Activated naive CD8-positive, alpha-beta T cell treated with anti-CD3 and anti-CD28 coated beads, Interleukin-2, amount 10 ng/mL, durations not matched to agents 7 days and 5 days (primary cell): Measurements from ENCODE around the gene ST3GAL6. TPM values are rescaled to one million over a fixed set of nuclear protein-coding genes. Genes with fewer than 3 reads are reported as not detected.
A peak's percentile ranks its signal among the peaks of the same experiment; 100 is the strongest.

Source experiments
- ATAC-seq: fragments of 150-1000 bp; cut with Tn5 transposase; one replicate; pipeline ENCODE4 v1.10.0; 2021; ENCODE audit warnings: low read depth, moderate library complexity
- POLR2A ChIA-PET: fragments of 350-600 bp; sonication (Branson Sonifier 250); formaldehyde crosslinking; loops from one replicate; lab custom pipeline; 2021; ENCODE audit warnings: antibody characterized with exemption; lab: Charles Lee
- DNase-seq: peaks from one replicate; pipeline ENCODE4 v3.0.0; 2021
- H3K27ac Mint-ChIP-seq: one replicate; pipeline ENCODE4 v1.8.0; 2022; ENCODE audit warnings: mild to moderate bottlenecking, mixed read lengths
- H3K27me3 Mint-ChIP-seq: one replicate; pipeline ENCODE4 v1.8.0; 2022; ENCODE audit warnings: mild to moderate bottlenecking, moderate library complexity, mixed read lengths
- H3K36me3 Mint-ChIP-seq: one replicate; pipeline ENCODE4 v1.8.0; 2021; ENCODE audit warnings: mild to moderate bottlenecking, mixed read lengths
- H3K4me1 Mint-ChIP-seq: one replicate; pipeline ENCODE4 v1.8.0; 2021; ENCODE audit warnings: mixed read lengths
- H3K4me3 Mint-ChIP-seq: one replicate; pipeline ENCODE4 v1.8.0; 2022; ENCODE audit warnings: mild to moderate bottlenecking, moderate library complexity, mixed read lengths
- H3K9me3 Mint-ChIP-seq: one replicate; pipeline ENCODE4 v1.8.0; 2021; ENCODE audit warnings: mixed read lengths
- total RNA-seq, 2 experiments: library from RNA; stranded (reverse); gene quantifications; one replicate each; pipeline ENCODE4 v1.2.3, GENCODE V29; 2021

ST3GAL6 gene
- total RNA-seq, 2 experiments from 2014 or later, result 0.62 to 0.69 TPM

DNA sequence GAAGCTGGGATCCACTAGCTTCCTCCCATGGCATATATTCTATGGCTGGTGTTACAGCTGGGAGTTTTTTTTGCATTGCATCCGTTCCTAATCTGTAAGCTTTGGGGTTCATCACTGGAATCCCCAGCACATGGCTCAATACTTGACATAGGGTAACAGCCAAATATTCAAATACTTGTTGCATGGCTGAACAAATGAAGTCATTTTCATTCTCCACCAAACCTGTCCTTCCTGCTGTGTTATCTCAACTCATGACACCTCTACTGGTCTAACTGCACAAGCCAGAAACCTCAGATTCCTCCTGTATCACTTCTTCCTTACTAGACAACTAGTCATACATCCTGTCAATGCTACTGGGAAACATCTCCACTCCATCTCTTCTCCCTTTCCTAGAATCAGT is 43.4 kb downstream of the ST3GAL6 start:
- no peak overlapping the region for H3K27ac Mint-ChIP-seq
- ATAC-seq (no peak), DNase-seq (no peak)
- H3K27me3 Mint-ChIP-seq, result no peaks in the 10 kb centered on the region
- H3K4me3 Mint-ChIP-seq, result no peak overlapping the region
- POLR2A ChIA-PET, result no interaction called here
- no peaks in the 10 kb centered on the region for H3K9me3 Mint-ChIP-seq
- H3K36me3 Mint-ChIP-seq, result no peaks in the 10 kb centered on the region
- no peaks in the 10 kb centered on the region for H3K4me1 Mint-ChIP-seq

DNA sequence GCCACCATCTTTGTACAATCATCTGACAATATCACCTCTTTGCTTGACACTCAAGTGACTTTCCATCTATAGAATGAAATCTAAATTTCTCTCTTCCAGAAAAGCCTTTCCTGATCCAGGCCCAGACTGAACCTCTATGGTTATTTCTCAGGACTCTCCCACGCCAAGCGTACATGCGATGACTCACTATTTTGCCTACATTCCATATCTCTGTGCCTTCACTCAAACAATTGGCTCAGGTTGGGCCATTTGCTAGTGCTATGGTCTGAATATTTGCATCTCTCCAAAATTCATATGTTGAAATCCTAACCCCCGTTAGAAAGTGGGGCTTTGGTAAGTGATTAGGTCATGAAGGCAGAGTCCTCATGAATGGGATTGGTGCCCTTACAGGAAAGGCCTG is 43.9 kb downstream of the ST3GAL6 start:
- Mint-ChIP-seq H3K9me3 (no peaks in the 10 kb centered on the region), H3K4me3 (no peak overlapping the region), H3K27ac (no peak overlapping the region), H3K27me3 (no peaks in the 10 kb centered on the region), H3K4me1 (no peaks in the 10 kb centered on the region), H3K36me3 (no peaks in the 10 kb centered on the region)
- ATAC-seq (no peak), DNase-seq (no peak)
- POLR2A ChIA-PET, result no interaction called here

DNA sequence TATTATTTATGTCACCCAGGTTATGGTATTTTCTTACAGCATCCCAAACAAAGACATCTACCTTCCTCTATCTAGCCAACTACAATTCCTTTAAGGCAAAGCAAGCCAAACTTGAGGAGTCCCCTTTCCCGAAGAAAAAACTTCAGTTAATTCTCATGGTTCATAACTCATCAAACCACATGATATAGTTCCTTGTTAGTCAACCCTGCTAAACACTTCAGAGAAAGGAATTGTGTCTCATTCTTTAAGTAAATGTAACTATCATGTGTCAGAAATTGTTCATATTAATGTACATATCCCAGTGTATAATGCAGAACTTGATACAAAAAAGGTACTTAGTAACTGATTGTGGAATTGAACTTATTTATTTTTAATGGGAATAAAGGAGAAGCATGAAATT is 44.4 kb downstream of the ST3GAL6 start:
- Mint-ChIP-seq H3K4me3 (no peak overlapping the region), H3K27ac (no peak overlapping the region), H3K4me1 (no peaks in the 10 kb centered on the region), H3K9me3 (no peaks in the 10 kb centered on the region), H3K36me3 (no peaks in the 10 kb centered on the region), H3K27me3 (no peaks in the 10 kb centered on the region)
- ATAC-seq (no peak), DNase-seq (no peak)
- POLR2A ChIA-PET, result no interaction called here

DNA sequence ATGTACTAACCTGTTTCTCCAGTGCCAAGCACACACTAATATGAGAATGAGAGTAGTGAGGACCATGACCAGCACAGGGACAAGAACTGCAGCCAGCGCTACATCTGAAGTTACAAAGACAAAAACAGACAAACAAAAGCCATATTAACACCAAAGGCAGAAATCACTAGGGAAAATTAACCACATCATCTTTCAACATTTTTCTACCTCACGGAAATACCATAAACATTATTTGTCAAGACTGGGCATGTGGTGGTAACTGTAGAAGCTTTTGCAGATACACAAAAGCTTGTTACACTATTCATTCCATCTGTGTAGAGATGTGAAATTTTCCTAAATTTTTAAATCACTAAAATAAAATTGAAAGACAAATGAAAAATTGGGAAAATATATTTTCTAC is 44.9 kb downstream of the ST3GAL6 start:
- ATAC-seq, result no peak
- H3K4me3 Mint-ChIP-seq, result no peak overlapping the region
- POLR2A ChIA-PET, result no interaction called here
- H3K4me1 Mint-ChIP-seq, result no peaks in the 10 kb centered on the region
- no peak overlapping the region for H3K27ac Mint-ChIP-seq
- DNase-seq, result no peak
- H3K9me3 Mint-ChIP-seq, result no peaks in the 10 kb centered on the region
- H3K36me3 Mint-ChIP-seq, result no peaks in the 10 kb centered on the region
- H3K27me3 Mint-ChIP-seq, result no peaks in the 10 kb centered on the region

DNA sequence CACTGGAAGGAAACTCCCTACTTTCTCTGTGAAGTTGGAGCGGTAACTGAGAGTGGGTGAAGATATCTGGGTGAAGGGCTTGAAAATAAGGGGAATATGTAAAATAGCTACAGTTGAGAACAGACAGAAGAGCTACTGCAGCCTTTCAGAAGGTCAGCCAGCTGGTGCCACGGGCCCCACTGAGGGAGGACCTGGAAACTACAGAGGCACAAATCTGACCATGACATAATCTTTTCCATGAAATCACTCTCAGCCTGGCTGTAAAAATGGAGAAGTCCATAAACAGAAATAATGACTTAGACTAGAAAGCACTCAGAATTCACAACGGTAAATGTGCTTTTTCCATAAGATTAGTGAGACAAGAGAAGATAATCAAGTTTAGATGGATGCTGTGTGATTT is 46.4 kb downstream of the ST3GAL6 start:
- no peak for DNase-seq
- Mint-ChIP-seq H3K4me1 (no peaks in the 10 kb centered on the region), H3K4me3 (no peak overlapping the region), H3K36me3 (no peaks in the 10 kb centered on the region), H3K27ac (no peak overlapping the region), H3K9me3 (no peaks in the 10 kb centered on the region), H3K27me3 (no peaks in the 10 kb centered on the region)
- ATAC-seq, result no peak
- POLR2A ChIA-PET, result no interaction called here

DNA sequence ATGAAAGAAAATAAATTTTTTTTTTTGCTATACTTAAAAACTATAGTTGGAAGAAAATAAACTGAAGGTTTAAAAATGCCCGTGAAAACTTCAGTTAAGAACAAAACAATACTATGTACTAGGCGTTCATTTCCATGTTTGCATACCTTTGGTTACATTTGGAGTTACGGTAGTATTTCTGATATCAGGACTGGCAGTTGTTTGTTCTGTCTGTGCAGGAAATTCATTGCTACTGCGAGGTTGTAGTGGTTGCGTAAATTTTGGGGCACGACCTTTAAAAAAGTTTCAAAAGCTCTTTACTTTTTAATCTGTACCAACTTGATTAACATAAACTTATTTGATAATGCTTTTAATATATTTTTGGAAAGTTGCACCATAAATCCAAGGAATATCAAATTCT is 47.9 kb downstream of the ST3GAL6 start:
- no peak overlapping the region for H3K27ac Mint-ChIP-seq
- H3K27me3 Mint-ChIP-seq, result no peaks in the 10 kb centered on the region
- no peaks in the 10 kb centered on the region for H3K9me3 Mint-ChIP-seq
- H3K4me3 Mint-ChIP-seq, result no peak overlapping the region
- no peaks in the 10 kb centered on the region for H3K4me1 Mint-ChIP-seq
- H3K36me3 Mint-ChIP-seq, result no peaks in the 10 kb centered on the region
- no peak for ATAC-seq
- DNase-seq, result no peak
- POLR2A ChIA-PET, result no interaction called here

DNA sequence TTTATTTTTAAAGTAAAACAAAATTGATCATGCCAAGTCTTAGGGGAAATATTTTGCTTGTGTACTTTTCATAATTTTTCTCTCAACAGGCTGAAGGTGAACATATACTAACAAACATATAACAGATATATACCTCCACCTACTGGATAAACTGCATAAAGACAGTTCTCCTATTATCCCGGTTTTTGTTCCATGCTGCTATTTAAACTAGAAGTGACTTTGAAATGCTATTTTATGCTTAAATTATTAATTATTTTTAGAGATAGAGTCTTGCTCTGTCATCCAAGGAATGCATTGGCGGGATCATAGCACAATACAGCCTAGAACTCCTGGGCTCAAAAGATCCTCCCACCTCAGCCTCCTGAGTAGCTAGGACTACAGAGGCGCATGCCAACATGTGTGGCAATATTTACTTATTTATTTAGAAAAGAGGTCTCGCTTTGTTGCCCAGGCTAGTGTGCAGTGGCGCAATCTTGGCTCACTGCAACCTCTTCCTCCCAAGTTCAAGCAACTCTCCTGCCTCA is 49.8 kb downstream of the ST3GAL6 start:
- POLR2A ChIA-PET, result no interaction called here
- Mint-ChIP-seq H3K27me3 (no peaks in the 10 kb centered on the region), H3K4me3 (no peak overlapping the region), H3K4me1 (no peaks in the 10 kb centered on the region), H3K36me3 (no peaks in the 10 kb centered on the region), H3K27ac (no peak overlapping the region), H3K9me3 (no peaks in the 10 kb centered on the region)
- no peak for DNase-seq
- ATAC-seq, result no peak

DNA sequence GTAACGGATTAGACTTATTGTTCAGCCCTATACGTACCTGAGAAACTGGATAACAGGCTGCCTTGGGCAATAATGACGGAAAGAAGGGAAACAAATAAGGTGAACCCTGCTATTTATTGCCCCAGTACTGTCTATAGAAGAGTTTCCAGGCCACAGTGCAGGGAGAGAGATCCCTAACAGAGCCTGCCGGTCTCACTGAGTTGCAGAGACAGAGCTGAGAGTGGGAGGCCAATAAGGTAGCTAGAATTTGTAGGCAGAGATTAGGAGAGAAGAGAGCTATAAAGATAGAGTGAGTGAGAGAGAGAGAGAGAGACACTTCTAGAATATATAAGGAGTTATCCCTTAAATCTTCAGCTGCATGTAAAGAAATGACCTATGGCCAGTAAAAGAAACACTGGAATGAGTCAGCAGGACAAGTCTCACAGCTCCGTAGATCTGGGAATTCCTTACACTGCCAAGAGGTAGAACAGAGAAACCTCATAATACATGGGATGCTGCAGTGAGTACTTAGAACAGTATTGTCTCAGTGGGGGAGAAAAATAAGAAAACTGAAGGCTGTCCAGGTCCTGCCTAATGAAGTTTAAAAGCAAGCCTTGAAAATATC is 51.8 kb downstream of the ST3GAL6 start:
- H3K4me1 Mint-ChIP-seq, result no peaks in the 10 kb centered on the region
- H3K4me3 Mint-ChIP-seq, result no peak overlapping the region
- H3K9me3 Mint-ChIP-seq, result no peaks in the 10 kb centered on the region
- H3K36me3 Mint-ChIP-seq, result no peaks in the 10 kb centered on the region
- no peak for DNase-seq
- H3K27me3 Mint-ChIP-seq, result no peaks in the 10 kb centered on the region
- ATAC-seq, result no peak
- POLR2A ChIA-PET, result no interaction called here
- H3K27ac Mint-ChIP-seq, result no peak overlapping the region

DNA sequence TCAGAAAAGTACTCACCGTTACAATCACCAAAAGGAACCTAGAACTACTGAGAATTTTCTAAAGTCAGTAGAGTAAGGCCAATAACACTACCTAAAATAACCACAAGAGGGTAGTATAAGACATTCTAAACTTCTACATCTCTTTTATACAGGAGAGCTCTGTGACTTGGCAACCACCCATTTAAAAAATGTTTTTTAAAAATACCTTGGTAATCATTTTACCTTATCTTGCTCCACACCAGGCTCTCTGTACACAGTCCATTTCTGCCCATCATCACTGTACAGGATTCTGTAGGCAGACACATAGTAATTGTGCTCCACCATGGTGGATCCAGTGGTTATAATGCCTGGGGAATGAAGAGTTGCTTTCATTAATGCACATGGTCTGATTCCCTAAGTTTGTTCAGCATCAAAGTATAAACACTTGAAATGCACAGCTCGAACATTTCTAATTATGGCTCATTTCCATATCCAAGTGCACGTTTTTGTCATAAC is 54.5 kb downstream of the ST3GAL6 start:
- POLR2A ChIA-PET, result no interaction called here
- no peaks in the 10 kb centered on the region for H3K36me3 Mint-ChIP-seq
- ATAC-seq, result peak; percentile 74
- no peaks in the 10 kb centered on the region for H3K9me3 Mint-ChIP-seq
- no peak for DNase-seq
- H3K4me1 Mint-ChIP-seq, result no peaks in the 10 kb centered on the region
- H3K27ac Mint-ChIP-seq, result no peak overlapping the region
- H3K4me3 Mint-ChIP-seq, result no peak overlapping the region
- no peaks in the 10 kb centered on the region for H3K27me3 Mint-ChIP-seq

DNA sequence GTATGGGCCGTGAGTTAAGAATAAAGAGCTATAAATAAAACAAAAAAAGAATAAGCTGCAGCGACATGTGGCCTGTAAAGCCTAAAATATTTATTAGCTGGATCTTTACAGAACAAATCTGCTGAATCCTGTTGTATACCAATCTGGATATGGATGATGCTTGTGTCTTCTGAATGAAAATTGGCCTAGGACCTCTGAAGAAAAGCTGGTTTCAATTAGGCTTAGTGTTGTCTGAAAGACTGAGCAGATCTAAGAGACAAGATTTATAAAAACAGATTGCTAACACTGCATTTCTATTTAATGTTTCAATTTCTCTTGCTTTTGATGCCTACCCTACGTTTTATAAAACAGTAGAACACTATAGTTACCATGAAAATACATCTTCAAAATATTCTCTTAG is 57.9 kb downstream of the ST3GAL6 start:
- H3K4me3 Mint-ChIP-seq, result no peak overlapping the region
- no peaks in the 10 kb centered on the region for H3K27me3 Mint-ChIP-seq
- POLR2A ChIA-PET, result no interaction called here
- H3K27ac Mint-ChIP-seq, result no peak overlapping the region
- H3K36me3 Mint-ChIP-seq, result no peaks in the 10 kb centered on the region
- no peak for DNase-seq
- no peak for ATAC-seq
- H3K4me1 Mint-ChIP-seq, result no peaks in the 10 kb centered on the region
- H3K9me3 Mint-ChIP-seq, result no peaks in the 10 kb centered on the region

DNA sequence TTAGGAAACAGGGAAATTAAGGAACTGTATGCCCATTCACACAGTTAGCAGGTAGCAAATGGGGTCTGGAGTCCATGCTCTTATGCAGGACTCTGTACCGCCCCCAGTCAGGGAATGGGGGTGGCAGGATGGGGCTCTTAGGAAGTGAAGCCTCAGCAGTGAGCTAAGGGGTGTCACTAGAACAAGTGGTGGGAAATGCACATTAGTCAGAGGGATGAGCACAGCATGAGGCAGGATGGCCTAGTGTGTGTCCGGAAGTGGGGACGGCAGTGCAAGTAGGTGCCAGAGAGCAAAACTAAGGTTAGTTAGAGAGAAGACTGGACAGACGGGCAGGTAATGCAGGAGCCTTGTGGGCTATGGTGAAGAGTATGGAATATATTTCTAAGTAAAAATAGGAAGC is 60.7 kb downstream of the ST3GAL6 start:
- H3K4me1 Mint-ChIP-seq, result no peaks in the 10 kb centered on the region
- H3K27me3 Mint-ChIP-seq, result peaks cover 4% of the 10 kb centered on the region
- ATAC-seq (no peak), DNase-seq (no peak)
- no peaks in the 10 kb centered on the region for H3K9me3 Mint-ChIP-seq
- no peak overlapping the region for H3K27ac Mint-ChIP-seq
- H3K36me3 Mint-ChIP-seq, result no peaks in the 10 kb centered on the region
- H3K4me3 Mint-ChIP-seq, result no peak overlapping the region
- POLR2A ChIA-PET, result no interaction called here

DNA sequence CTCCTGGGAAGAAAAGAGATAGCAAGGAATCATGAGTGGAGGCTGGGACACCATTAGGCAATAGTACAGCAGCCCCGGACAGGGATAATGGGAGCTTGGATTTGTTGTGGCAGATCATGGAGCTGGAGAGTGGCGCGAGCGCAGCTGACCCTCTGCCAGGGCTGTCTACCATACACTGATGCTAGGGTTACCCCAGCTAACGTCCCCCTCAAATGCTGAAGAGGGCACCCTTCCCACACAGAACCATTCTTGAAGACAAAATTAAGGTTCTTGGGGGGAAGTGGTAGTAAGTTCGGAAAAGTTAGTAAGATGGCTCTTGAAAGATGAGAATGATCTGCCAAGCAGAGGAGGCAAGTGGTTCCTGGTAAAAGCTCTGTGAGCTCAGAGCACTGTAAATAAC is 61.1 kb downstream of the ST3GAL6 start:
- H3K9me3 Mint-ChIP-seq, result no peaks in the 10 kb centered on the region
- no peak overlapping the region for H3K4me3 Mint-ChIP-seq
- DNase-seq (no peak), ATAC-seq (no peak)
- no peak overlapping the region for H3K27ac Mint-ChIP-seq
- no peaks in the 10 kb centered on the region for H3K4me1 Mint-ChIP-seq
- H3K27me3 Mint-ChIP-seq, result peaks cover 4% of the 10 kb centered on the region
- H3K36me3 Mint-ChIP-seq, result no peaks in the 10 kb centered on the region
- POLR2A ChIA-PET, result no interaction called here

DNA sequence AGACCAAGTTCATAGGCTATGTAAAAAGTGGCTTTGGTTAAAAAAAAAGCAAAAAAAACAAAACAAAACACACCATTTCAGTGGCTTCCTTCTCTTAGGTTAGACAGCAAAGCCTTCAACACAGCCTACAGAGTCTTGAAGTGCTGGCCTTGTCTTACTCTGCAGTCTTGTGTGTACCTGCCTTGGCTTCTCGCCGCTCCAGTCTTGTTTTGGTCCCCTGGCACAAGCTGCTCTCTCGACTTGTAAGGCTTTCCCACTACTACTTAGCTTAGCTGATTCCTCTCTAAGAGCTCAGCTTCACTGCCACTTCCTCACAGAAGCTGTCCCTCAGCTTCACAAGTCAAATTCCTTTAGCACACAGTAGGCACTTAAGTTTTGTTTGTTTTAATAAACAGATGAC is 63.0 kb downstream of the ST3GAL6 start:
- H3K27ac Mint-ChIP-seq, result no peak overlapping the region
- no peaks in the 10 kb centered on the region for H3K36me3 Mint-ChIP-seq
- H3K4me3 Mint-ChIP-seq, result no peak overlapping the region
- peaks cover 4% of the 10 kb centered on the region for H3K27me3 Mint-ChIP-seq
- H3K9me3 Mint-ChIP-seq, result no peaks in the 10 kb centered on the region
- ATAC-seq (no peak), DNase-seq (no peak)
- POLR2A ChIA-PET, result no interaction called here
- no peaks in the 10 kb centered on the region for H3K4me1 Mint-ChIP-seq

DNA sequence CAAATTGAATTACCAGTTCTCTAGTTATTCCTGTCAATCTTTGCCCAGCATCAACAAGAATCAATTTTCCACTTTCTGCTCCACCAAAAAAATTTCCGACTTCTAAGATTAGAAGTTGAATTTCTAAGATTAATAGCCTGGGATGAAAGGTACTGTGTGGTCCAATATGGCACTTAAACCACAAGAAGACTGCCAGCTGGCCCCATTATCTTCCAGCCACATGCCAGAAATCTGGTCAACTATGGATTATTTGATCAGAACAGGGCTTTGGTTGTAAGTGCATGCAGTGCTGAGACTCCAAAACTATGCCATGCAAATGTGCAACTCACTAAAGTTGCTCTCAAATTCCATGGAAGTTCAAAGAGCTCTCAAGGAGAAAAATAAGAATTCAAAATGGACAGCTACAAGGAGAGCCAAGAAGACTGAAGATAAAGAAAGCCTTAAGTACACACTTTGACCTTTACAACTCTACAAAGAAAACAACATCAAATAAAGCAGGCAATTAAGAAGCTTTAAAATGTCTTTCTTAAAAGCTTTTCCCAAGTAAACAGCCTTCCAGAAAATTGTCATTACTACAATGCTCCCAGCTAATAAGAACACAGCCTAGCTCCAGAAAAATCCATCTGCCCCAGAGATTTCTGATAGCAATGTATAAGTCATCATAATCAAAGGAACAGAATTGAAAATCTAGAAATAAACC is 64.2 kb downstream of the ST3GAL6 start:
- no peak overlapping the region for H3K4me3 Mint-ChIP-seq
- peaks cover 4% of the 10 kb centered on the region for H3K27me3 Mint-ChIP-seq
- H3K36me3 Mint-ChIP-seq, result no peaks in the 10 kb centered on the region
- no peak overlapping the region for H3K27ac Mint-ChIP-seq
- DNase-seq (no peak), ATAC-seq (no peak)
- H3K4me1 Mint-ChIP-seq, result no peaks in the 10 kb centered on the region
- no peaks in the 10 kb centered on the region for H3K9me3 Mint-ChIP-seq
- POLR2A ChIA-PET, result no interaction called here
